ENCODE measurements around the gene KCNC3. TPM values are rescaled to one million over a fixed set of nuclear protein-coding genes. Genes with fewer than 3 reads are reported as not detected.
"Not testable (repeated sequence)": the region's sequence is repeated elsewhere in the genome, so short reads cannot be mapped to it uniquely, and the experiment has no call there.

The KCNC3 gene
- total RNA-seq, 5 donors from 2014 or later (not counting 1 experiment from before 2014, with no cell fraction given), result 0.75 to 4.3 (median 1.5) TPM

GRCh38 chr19:50356691-50357177 lies 27.6 kb upstream of the KCNC3 start:
- ATAC-seq (replicated peaks in 1 of 4), result no peak
- no peak for DNase-seq
- H3K4me1 Mint-ChIP-seq, result peaks cover 26 to 38% (median 34%) of the 10 kb centered on the region in 3 donors
- Histone ChIP-seq H3K9me3 (no peaks in the 10 kb centered on the region), H3K4me1 (ENCODE audit: control insufficient read depth in 1 of 2, extremely low read depth in 1 of 2, insufficient read depth in 2 of 2, low read length in 2 of 2) (peaks cover 2 to 30% of the 10 kb centered on the region in 2 experiments), H3K4me3 (ENCODE audit: control insufficient read depth in 1 of 2, extremely low read depth in 1 of 2, low read length in 1 of 2) (peak overlapping the region in 1 of 2 donors; percentile 71), H3K27ac (ENCODE audit: low read length) (peak overlapping the region; percentile 94), H3K36me3 (ENCODE audit: control insufficient read depth in 2 of 2, extremely low read depth in 1 of 2, insufficient read depth in 1 of 2, low read length in 1 of 2) (no peaks in the 10 kb centered on the region), H3K27me3 (replicated peaks in 1 of 2; ENCODE audit: control insufficient read depth in 2 of 2, extremely low read depth in 1 of 2, insufficient read depth in 2 of 2, low read length in 1 of 2) (no peaks in the 10 kb centered on the region)
- peak overlapping the region; percentile 90 to 93 (median 92) for H3K4me3 Mint-ChIP-seq
- peaks cover 0 to 1% of the 10 kb centered on the region in 2 donors for H3K27me3 Mint-ChIP-seq
- no peaks in the 10 kb centered on the region for H3K9me3 Mint-ChIP-seq
- WGBS (ENCODE audit: insufficient coverage), result 0% methylated on average over 3 of the region's 13 CpGs
- POLR2A ChIA-PET, result interaction anchor here in 1 of 2 donors (1.3 kb wide), 1 partner anchor 19 kb away, joined by 3 read pairs; no protein-coding TSS in a partner anchor
- CTCF ChIA-PET, result interaction anchor here (0.6 to 1.4 kb wide), 12 partner anchors 9 to 427 kb away, joined by 3 to 10 read pairs (median 4); partner anchors contain the start of genes NAPSA (in 1 of the 2) and NR1H2 (in 1 of the 2)
- peak overlapping the region in 1 of 2 donors; percentile 96 for H3K27ac Mint-ChIP-seq
- no peaks in the 10 kb centered on the region for H3K36me3 Mint-ChIP-seq

- H3K4me3 ChIP-seq (ENCODE audit: control insufficient read depth in 1 of 2, extremely low read depth in 1 of 2, low read length in 1 of 2); POLR2A ChIA-PET; H3K27ac Mint-ChIP-seq; H3K9me3 Mint-ChIP-seq; H3K9me3 ChIP-seq; ATAC-seq (replicated peaks in 1 of 4); H3K36me3 Mint-ChIP-seq; DNase-seq; H3K27ac ChIP-seq (ENCODE audit: low read length); H3K27me3 Mint-ChIP-seq; H3K4me3 Mint-ChIP-seq; H3K36me3 ChIP-seq (ENCODE audit: control insufficient read depth in 2 of 2, extremely low read depth in 1 of 2, insufficient read depth in 1 of 2, low read length in 1 of 2): not testable (repeated sequence)
- peaks cover 0 to 13% of the 10 kb centered on the region in 2 experiments for H3K27me3 ChIP-seq (replicated peaks in 1 of 2; ENCODE audit: control insufficient read depth in 2 of 2, extremely low read depth in 1 of 2, insufficient read depth in 2 of 2, low read length in 1 of 2)
- 90% methylated on average over 7 of the region's 7 CpGs for WGBS (ENCODE audit: insufficient coverage)
- peaks cover 4 to 12% (median 10%) of the 10 kb centered on the region in 3 donors for H3K4me1 Mint-ChIP-seq
- H3K4me1 ChIP-seq (ENCODE audit: control insufficient read depth in 1 of 2, extremely low read depth in 1 of 2, insufficient read depth in 2 of 2, low read length in 2 of 2), result peaks cover 0 to 11% of the 10 kb centered on the region in 2 experiments
- CTCF ChIA-PET, result interaction anchor here (0.6 kb wide), 2 partner anchors 11 to 17 kb away, joined by 4 read pairs; no protein-coding TSS in a partner anchor
Measured at GRCh38 chr19:50353487-50353880, 24.3 kb upstream of the KCNC3 start.

DNA sequence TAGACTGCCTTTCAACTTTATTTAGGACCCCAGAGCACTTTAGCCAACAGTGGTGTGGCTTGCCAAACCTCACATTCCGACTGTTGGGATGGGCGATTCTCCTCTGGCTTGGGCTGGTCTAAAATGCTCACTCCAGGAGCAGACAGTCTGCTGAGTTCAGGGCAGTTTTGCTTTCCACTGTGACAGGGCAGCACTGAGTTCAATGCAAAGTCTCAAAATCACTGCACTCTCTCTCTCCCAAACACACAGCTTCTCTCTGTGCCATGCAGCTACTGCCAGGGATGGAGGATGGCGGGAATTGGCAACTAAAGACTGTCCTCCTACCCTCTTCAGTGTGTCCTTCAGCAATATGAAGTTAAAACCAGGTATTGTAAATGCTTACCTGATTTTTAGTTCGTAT lies 23.1 kb upstream of the KCNC3 start:
- WGBS (ENCODE audit: insufficient coverage), result 90% methylated on average over 2 of the region's 4 CpGs
- CTCF ChIA-PET, result no interaction called here
- no peak for ATAC-seq (replicated peaks in 1 of 4)
- Mint-ChIP-seq H3K4me3 (no peak overlapping the region), H3K36me3 (no peaks in the 10 kb centered on the region), H3K9me3 (no peaks in the 10 kb centered on the region), H3K27ac (no peak overlapping the region), H3K27me3 (no peaks in the 10 kb centered on the region), H3K4me1 (peaks cover 8 to 9% (median 8%) of the 10 kb centered on the region in 3 donors)
- DNase-seq, result no peak
- Histone ChIP-seq H3K4me1 (ENCODE audit: control insufficient read depth in 1 of 2, extremely low read depth in 1 of 2, insufficient read depth in 2 of 2, low read length in 2 of 2) (no peaks in the 10 kb centered on the region), H3K9me3 (no peaks in the 10 kb centered on the region), H3K4me3 (ENCODE audit: control insufficient read depth in 1 of 2, extremely low read depth in 1 of 2, low read length in 1 of 2) (no peak overlapping the region), H3K36me3 (ENCODE audit: control insufficient read depth in 2 of 2, extremely low read depth in 1 of 2, insufficient read depth in 1 of 2, low read length in 1 of 2) (no peaks in the 10 kb centered on the region), H3K27ac (ENCODE audit: low read length) (no peak overlapping the region), H3K27me3 (replicated peaks in 1 of 2; ENCODE audit: control insufficient read depth in 2 of 2, extremely low read depth in 1 of 2, insufficient read depth in 2 of 2, low read length in 1 of 2) (peaks cover 0 to 13% of the 10 kb centered on the region in 2 experiments)
- POLR2A ChIA-PET, result interaction anchor here in 1 of 2 donors (0.6 kb wide), 1 partner anchor 8 kb away, joined by 4 read pairs; no protein-coding TSS in a partner anchor

DNA sequence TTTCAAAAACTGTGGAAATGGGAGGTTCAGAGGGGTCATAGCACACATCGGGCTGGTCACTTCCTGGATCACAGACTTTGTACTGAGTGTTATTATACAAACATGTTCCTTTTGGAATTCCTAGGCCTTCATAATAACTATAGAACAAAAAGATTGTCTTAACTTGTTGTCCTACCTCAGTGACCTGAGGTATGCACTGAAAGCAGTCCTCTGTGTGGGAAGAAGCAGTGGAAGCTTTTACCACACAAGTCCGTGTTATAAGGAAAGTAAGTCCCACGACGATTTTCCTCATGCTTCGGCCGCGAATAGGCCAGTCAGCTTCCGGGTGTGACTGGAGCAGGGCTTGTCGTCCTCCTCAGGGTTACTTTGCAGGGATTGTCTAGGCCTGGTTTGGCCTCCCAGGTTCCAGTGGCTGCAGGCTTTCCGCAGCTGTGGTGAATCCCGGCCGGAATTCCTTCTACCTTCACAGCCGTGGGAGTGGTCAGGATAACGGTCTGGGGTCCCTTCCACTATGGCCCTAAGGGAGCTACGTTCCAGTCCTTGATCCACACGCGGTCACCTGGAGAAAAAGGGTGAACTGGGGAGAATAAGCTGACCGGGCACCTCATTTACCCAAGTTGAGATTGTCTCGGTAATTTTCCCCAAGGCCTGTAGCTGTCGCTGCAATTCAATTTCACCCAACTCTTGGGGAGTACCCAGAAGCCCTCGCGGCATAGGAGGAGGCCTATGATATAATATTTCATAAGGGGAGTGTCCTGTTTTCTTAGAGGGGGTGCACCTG lies 20.3 kb upstream of the KCNC3 start:
- H3K4me3 ChIP-seq (ENCODE audit: control insufficient read depth in 1 of 2, extremely low read depth in 1 of 2, low read length in 1 of 2), result no peak overlapping the region
- H3K4me1 ChIP-seq (ENCODE audit: control insufficient read depth in 1 of 2, extremely low read depth in 1 of 2, insufficient read depth in 2 of 2, low read length in 2 of 2), result peaks cover 0 to 4% of the 10 kb centered on the region in 2 experiments
- H3K9me3 ChIP-seq, result no peaks in the 10 kb centered on the region
- ATAC-seq (replicated peaks in 1 of 4) (no peak), DNase-seq (no peak)
- Mint-ChIP-seq H3K27ac (no peak overlapping the region), H3K9me3 (peaks cover 3 to 6% (median 5%) of the 10 kb centered on the region in 3 donors), H3K27me3 (no peaks in the 10 kb centered on the region), H3K4me1 (peaks cover 10 to 17% (median 12%) of the 10 kb centered on the region in 3 donors), H3K36me3 (no peaks in the 10 kb centered on the region), H3K4me3 (no peak overlapping the region)
- peaks cover 0 to 15% of the 10 kb centered on the region in 2 experiments for H3K27me3 ChIP-seq (replicated peaks in 1 of 2; ENCODE audit: control insufficient read depth in 2 of 2, extremely low read depth in 1 of 2, insufficient read depth in 2 of 2, low read length in 1 of 2)
- H3K36me3 ChIP-seq (ENCODE audit: control insufficient read depth in 2 of 2, extremely low read depth in 1 of 2, insufficient read depth in 1 of 2, low read length in 1 of 2), result no peaks in the 10 kb centered on the region
- POLR2A ChIA-PET, result no interaction called here
- WGBS (ENCODE audit: insufficient coverage), result 79% methylated on average over 8 of the region's 22 CpGs
- CTCF ChIA-PET, result no interaction called here
- H3K27ac ChIP-seq (ENCODE audit: low read length), result no peak overlapping the region

- H3K27me3 Mint-ChIP-seq; H3K4me1 ChIP-seq (ENCODE audit: control insufficient read depth in 1 of 2, extremely low read depth in 1 of 2, insufficient read depth in 2 of 2, low read length in 2 of 2); H3K36me3 ChIP-seq (ENCODE audit: control insufficient read depth in 2 of 2, extremely low read depth in 1 of 2, insufficient read depth in 1 of 2, low read length in 1 of 2); ATAC-seq (replicated peaks in 1 of 4); H3K27ac ChIP-seq (ENCODE audit: low read length); CTCF ChIA-PET; H3K9me3 Mint-ChIP-seq; H3K4me3 ChIP-seq (ENCODE audit: control insufficient read depth in 1 of 2, extremely low read depth in 1 of 2, low read length in 1 of 2); DNase-seq; H3K36me3 Mint-ChIP-seq; H3K9me3 ChIP-seq: not testable (repeated sequence)
- 18% methylated on average over 2 of the region's 8 CpGs for WGBS (ENCODE audit: insufficient coverage)
- H3K4me3 Mint-ChIP-seq, result peak overlapping the region; percentile 42 to 60 (median 49)
- POLR2A ChIA-PET, result interaction anchor here in 1 of 2 donors (0.6 kb wide), 1 partner anchor 11 kb away, joined by 9 read pairs; no protein-coding TSS in a partner anchor
- peaks cover 10 to 19% (median 12%) of the 10 kb centered on the region in 3 donors for H3K4me1 Mint-ChIP-seq
- H3K27me3 ChIP-seq (replicated peaks in 1 of 2; ENCODE audit: control insufficient read depth in 2 of 2, extremely low read depth in 1 of 2, insufficient read depth in 2 of 2, low read length in 1 of 2), result peaks cover 0 to 20% of the 10 kb centered on the region in 2 experiments
- peak overlapping the region; percentile 80 to 82 for H3K27ac Mint-ChIP-seq
Measured at GRCh38 chr19:50347089-50347581, 18.0 kb upstream of the KCNC3 start.

- no peak for ATAC-seq (replicated peaks in 1 of 4)
- Mint-ChIP-seq H3K27me3 (peaks cover 0 to 3% of the 10 kb centered on the region in 2 donors), H3K36me3 (no peaks in the 10 kb centered on the region), H3K4me1 (peaks cover 10 to 19% (median 12%) of the 10 kb centered on the region in 3 donors), H3K27ac (peak overlapping the region in 1 of 2 donors; percentile 27), H3K9me3 (peaks cover 5 to 6% (median 5%) of the 10 kb centered on the region in 3 donors), H3K4me3 (peak overlapping the region in 1 of 3 donors; percentile 47)
- H3K4me1 ChIP-seq (ENCODE audit: control insufficient read depth in 1 of 2, extremely low read depth in 1 of 2, insufficient read depth in 2 of 2, low read length in 2 of 2), result peaks cover 0 to 4% of the 10 kb centered on the region in 2 experiments
- WGBS (ENCODE audit: insufficient coverage), result 20% methylated on average over 1 of the region's 8 CpGs
- H3K27ac ChIP-seq (ENCODE audit: low read length), result no peak overlapping the region
- DNase-seq, result peak in 1 of 35 experiments; percentile 29
- ChIA-PET POLR2A (interaction anchor here in 1 of 2 donors (0.7 kb wide), 1 partner anchor 1835 kb away, joined by 4 read pairs; no protein-coding TSS in a partner anchor), CTCF (no interaction called here)
- no peaks in the 10 kb centered on the region for H3K36me3 ChIP-seq (ENCODE audit: control insufficient read depth in 2 of 2, extremely low read depth in 1 of 2, insufficient read depth in 1 of 2, low read length in 1 of 2)
- H3K27me3 ChIP-seq (replicated peaks in 1 of 2; ENCODE audit: control insufficient read depth in 2 of 2, extremely low read depth in 1 of 2, insufficient read depth in 2 of 2, low read length in 1 of 2), result peaks cover 0 to 10% of the 10 kb centered on the region in 2 experiments
- H3K4me3 ChIP-seq (ENCODE audit: control insufficient read depth in 1 of 2, extremely low read depth in 1 of 2, low read length in 1 of 2), result no peak overlapping the region
- H3K9me3 ChIP-seq, result no peaks in the 10 kb centered on the region
Measured at GRCh38 chr19:50344661-50345318, 15.6 kb upstream of the KCNC3 start.

Measured in T-cell (primary cell).